Measurements from ENCODE around the gene EIF2S3.

GRCh38 chrX:24079411-24079810, 24.7 kb downstream of the EIF2S3 start:
- TF ChIP-seq GATA2 (IDR thresholded peaks at IDR 0.05; ENCODE audit: low read depth, low read length) (no peak), GATA3 (IDR thresholded peaks at IDR 0.05; ENCODE audit: low read depth, low read length) (no peak)
